T-helper 22 cell (primary cell): Measurements from ENCODE around the gene GADD45GIP1.
"Not testable (repeated sequence)": the region's sequence is repeated elsewhere in the genome, so short reads cannot be mapped to it uniquely, and the experiment has no call there.

Experiments
- DNase-seq: peaks from one replicate; pipeline ENCODE4 v3.0.0-alpha.2; 2020; ENCODE audit warnings: low read depth

GADD45GIP1 gene

DNA sequence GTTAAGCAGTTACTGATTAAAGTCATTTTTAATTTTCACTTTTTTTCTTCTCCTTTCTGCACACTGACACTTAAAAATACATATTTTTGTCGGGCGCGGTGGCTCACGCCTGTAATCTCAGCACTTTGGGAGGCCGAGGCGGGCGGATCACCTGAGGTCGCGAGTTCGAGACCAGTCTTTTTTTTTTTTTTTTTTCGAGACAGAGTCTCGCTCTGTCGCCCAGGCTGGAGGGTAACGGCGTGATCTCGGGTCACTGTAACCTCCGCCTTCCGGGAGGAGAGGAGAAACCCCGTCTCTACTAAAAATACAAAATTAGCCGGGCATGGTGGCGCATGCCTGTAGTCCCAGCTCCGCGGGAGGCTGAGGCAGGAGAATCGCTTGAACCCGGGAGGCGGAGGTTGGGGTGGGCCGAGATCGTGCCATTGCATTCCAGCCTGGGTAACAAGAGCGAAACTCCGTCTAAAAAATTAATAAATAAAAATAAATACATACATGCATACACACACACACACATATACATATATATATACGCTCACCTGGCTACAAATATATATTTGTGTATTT, 448 bp upstream of the GADD45GIP1 start:
- DNase-seq = not testable (repeated sequence)

GRCh38 chr19:12955996-12956395, 1.0 kb downstream of the GADD45GIP1 start:
- no peak for DNase-seq

GRCh38 chr19:12955575-12955974, 1.4 kb downstream of the GADD45GIP1 start:
- DNase-seq = not testable (repeated sequence)

DNA sequence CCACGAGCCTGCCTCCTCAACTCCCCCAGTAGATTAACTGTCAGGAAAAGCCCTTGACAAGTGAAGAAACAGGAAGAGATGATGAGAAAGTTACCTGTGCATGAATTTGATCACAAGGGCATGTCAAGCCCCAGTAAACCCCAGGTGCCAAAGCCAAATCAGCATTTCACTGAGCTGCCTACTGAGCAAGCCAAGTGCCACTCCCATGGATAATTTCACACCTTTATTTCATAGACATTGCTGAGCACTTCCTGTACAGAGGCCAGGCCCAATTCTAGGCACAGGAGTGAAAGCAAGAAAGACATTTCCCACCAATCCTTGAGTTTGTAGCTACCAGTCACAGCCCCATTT, 2.4 kb downstream of the GADD45GIP1 start:
- no peak for DNase-seq

GRCh38 chr19:12953799-12954611, 3.0 kb downstream of the GADD45GIP1 start:
- DNase-seq = no peak

DNA sequence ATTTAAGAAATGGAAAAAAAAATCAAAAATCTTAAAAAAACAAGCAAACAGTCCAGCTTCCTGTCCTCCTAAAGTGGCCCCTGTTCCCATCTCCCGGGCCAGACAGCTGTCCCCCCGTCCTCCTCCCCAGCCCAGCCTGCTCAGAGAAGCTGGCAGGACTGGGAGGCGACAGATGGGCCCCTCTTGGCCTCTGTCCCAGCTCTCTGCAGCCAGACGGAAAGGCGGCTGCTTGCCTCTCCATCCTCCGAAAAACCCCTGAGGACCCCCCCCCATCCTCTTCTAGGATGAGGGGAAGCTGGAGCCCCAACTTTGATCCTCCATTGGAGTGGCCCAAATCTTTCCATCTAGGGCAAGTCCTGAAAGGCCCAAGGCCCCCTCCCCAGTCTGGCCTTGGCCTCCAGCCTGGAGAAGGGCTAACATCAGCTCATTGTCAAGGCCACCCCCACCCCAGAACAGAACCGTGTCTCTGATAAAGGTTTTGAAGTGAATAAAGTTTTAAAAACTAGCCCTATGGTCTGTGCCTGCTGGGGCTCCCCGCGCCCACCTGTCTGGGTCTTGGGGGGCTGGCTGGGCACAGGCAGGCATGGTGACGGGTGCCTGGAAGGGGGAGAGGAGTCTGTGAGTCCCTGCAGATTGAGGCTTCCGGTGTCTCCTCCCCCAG, 3.8 kb downstream of the GADD45GIP1 start:
- no peak for DNase-seq

DNA sequence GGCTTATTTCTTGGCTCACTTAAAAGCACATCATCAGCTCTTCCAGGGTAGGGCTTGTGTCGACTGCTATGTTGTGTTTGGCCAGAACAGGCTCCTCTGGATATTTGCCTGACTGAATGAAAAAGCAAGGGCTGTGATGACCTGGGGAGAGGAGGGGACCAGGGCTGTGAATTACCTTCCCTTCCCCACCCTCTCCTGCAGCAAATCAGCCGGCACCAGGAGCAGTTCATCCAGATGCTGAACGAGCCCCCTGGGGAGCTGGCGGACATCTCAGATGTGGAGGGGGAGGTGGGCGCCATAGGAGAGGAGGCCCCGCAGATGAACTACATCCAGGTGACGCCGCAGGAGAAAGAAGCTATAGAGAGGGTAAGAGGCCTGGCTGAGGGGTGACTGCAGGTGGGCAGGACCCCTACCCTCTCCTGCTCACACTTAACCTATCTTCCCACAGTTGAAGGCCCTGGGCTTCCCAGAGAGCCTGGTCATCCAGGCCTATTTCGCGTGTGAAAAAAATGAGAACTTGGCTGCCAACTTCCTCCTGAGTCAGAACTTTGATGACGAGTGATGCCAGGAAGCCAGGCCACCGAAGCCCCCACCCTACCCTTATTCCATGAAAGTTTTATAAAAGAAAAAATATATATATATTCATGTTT, 4.4 kb downstream of the GADD45GIP1 start:
- no peak for DNase-seq

GRCh38 chr19:12952050-12952449, 5.0 kb downstream of the GADD45GIP1 start:
- not testable (repeated sequence) for DNase-seq

- DNase-seq = no peak
Observed at GRCh38 chr19:12949363-12950283, 7.4 kb downstream of the GADD45GIP1 start.

- no peak for DNase-seq
Observed at GRCh38 chr19:12948612-12949362, 8.2 kb downstream of the GADD45GIP1 start.

DNA sequence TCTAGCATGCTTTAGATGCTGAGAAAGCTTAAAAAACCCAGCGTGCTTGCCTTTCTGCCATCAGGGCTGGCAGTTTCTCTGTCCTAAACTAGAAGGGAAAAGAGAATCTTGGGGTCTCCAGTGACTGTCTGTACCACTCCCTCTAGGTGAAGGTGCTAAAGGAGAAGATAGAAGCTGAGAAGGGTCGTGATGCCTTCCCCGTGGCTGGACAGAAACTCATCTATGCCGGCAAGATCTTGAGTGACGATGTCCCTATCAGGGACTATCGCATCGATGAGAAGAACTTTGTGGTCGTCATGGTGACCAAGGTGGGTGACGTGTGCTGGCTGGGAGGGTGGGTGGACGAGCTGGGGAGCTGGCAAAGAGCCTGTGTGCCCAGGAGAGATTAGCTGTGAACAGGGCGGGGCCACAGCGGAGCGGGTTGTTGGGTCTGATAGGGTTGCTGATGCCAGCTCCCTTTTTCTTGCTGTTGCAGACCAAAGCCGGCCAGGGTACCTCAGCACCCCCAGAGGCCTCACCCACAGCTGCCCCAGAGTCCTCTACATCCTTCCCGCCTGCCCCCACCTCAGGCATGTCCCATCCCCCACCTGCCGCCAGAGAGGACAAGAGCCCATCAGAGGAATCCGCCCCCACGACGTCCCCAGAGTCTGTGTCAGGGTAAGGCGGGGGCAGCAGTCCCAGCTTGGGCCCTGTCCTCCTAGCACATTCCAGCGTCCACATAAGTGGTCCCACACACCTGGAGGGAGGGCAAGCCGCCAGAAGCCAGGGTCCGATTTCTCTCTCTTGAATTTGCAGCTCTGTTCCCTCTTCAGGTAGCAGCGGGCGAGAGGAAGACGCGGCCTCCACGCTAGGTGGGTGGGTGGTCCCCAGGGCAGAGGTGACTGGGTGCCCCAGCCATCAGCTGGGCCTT, 9.1 kb downstream of the GADD45GIP1 start:
- no peak for DNase-seq

GRCh38 chr19:12946731-12947496, 10.1 kb downstream of the GADD45GIP1 start:
- no peak for DNase-seq

GRCh38 chr19:12946092-12946721, 10.8 kb downstream of the GADD45GIP1 start:
- peak; percentile 31 for DNase-seq

DNA sequence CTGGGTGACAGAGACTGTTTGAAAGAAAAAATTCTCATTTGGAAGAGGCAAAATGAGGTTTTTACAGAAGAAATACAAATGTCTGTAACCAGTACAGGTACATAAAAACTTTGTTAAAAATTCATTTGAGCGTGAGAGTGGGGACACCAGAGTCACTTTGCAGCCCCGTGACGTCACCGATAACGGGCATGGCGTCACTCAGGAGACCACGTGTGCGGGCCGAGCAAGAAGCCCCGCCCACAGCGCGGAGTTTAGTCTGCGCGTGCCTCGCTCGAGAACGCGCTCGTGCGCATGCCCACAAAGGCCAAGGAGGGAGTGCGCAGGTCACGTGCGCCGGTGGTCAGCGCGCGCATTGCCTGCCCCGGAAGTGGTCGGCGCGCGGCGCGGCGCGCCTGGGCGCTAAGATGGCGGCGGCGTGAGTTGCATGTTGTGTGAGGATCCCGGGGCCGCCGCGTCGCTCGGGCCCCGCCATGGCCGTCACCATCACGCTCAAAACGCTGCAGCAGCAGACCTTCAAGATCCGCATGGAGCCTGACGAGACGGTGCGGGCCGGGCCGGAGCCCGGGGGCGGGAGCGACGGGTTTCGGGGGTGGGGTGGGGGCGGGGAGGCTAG, 11.4 kb downstream of the GADD45GIP1 start, which contains the start of gene RAD23A:
TSS of gene RAD23A (plus strand) at position 384 of the 613 bp plus-strand sequence. CDS start at position 471, 87 bp downstream.
- peak; percentile 96 for DNase-seq

GRCh38 chr19:12944104-12944674, 12.8 kb downstream of the GADD45GIP1 start:
- DNase-seq = no peak

GRCh38 chr19:12943437-12944044, 13.5 kb downstream of the GADD45GIP1 start:
- no peak for DNase-seq

DNA sequence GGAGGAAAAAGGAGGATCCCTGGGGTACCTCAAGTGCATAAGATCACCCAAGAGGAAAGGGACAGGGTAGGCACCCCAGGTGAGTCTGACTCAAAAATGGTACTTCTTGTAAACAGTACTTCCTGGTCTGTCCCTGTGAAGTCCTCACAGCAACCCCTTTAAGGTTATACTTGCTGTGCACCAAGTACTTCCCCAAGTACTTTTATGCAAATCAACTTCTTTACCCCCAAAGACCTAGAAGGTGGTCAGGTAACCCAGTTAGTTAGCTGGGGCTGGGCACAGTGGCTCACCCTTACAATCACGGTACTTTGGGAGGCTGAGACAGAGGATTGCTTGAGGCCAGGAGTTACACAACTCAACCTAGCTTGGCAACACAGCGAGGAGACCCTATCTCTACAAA, 16.1 kb downstream of the GADD45GIP1 start:
- no peak for DNase-seq
